Activated gamma-delta T cell treated with Interleukin-2 at 50 U/mL for 16 hours (primary cell): ENCODE results near the gene KRT5.
"Not testable (repeated sequence)": the region's sequence is repeated elsewhere in the genome, so short reads cannot be mapped to it uniquely, and the experiment has no call there.

Source experiments
- DNase-seq: peaks from one replicate; pipeline ENCODE4 v3.0.0-alpha.2; 2020

The KRT5 gene

DNA sequence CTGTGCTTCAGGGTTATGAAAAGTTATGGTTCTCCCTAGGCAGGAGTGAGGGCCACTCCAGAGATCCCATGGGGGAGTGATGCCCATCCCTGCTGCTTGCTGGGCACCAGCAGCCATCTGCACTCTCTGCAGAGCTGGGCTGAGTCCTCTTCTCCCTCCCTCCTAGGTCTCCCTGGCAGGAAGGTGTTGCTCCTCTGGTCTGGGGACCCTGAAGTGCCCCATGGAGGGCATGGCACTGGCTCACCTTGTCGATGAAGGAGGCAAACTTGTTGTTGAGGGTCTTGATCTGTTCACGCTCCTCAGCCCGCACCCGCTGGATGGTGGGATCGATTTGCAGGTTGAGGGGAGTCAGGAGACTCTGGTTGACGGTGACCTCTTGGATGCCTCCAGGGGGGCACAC lies 27.8 kb downstream of the KRT5 start:
- DNase-seq: not testable (repeated sequence)

GRCh38 chr12:52491495-52491894 lies 28.7 kb downstream of the KRT5 start:
- not testable (repeated sequence) for DNase-seq

- no peak for DNase-seq
Measured at GRCh38 chr12:52488736-52489135, 31.5 kb downstream of the KRT5 start.

GRCh38 chr12:52487744-52488443 lies 32.3 kb downstream of the KRT5 start:
- DNase-seq: not testable (repeated sequence)

GRCh38 chr12:52487211-52487610 lies 33.0 kb downstream of the KRT5 start:
- no peak for DNase-seq

DNA sequence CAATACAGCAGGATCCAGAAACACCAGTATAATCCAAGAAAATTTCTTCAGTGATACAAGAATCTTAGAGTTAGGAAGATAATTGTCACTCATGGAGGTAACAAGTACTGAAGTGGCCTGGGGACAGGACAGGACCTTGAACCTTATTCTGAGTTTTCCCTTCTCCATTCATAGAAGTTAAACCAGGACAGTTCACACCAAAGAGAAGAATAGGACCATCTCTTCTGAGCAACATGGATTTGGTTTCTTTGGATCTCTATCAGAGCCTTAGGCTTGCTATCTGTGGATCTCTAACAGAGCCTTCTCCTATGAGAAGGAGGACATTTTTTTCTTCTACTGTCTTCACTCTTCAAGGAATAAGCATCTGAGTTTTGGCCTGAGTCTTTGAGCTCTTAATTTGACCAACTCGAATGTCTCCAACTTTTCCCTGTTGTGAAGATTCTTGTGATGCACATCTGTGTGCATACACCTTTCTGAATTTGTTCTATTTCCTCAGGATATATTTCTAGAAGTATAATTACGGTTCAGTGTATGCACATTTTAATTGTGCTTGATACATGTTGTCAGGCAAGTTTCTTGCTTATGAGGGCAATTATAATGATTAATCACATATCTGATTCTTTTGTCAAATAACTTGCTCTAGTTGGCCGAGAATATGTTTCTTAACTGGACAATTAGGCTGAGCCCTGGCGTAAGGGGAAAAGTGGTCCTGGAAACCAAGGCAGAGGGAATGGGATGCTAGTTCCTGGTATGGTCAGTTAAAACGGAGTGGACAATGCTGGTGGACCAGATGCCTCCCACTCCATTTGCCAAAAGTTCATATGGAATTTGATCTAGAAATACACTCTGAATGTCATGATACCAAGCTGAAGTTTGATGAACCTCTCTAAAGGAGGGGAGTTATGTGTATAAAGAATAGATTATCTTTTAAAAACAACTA lies 33.8 kb downstream of the KRT5 start:
- DNase-seq: no peak

DNA sequence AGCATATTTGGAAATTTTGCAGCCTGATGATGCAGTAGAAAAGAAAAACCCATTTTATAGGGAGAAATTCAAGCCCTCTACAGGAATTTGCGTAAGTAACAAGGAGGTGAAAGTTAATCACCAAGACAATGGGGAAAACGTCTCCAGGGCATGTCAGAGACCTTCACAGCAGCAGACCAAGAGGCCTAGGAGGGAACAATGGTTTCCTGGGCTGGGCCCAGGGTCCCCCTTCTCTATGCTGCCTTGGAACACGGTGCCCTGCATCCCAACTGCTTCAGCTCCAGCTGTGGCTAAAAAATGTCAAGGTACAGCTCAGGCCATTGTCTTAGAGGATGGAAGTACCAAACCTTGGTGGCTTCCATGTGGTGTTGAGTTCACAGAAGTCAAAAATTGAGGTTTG lies 40.1 kb downstream of the KRT5 start:
- DNase-seq: no peak

DNA sequence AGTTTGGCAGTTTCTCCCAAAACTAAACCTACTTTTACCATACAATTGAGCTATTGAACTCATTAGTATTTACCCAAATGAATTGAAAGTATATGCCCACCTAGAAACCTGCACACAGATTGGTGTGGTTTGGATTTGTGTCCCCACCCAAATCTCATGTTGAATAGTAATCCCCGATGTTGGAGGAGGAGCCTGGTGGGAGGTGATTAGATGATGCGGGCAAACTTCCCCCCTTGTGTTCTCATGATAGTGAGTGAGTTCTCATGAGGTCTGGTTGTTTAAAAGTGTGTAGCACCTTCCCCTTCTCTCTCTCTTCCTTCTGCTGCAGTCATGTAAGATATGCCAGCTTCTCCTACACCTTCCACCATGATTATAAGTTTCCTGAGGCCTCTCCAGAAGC lies 42.5 kb downstream of the KRT5 start:
- no peak for DNase-seq

- DNase-seq: no peak
Measured at GRCh38 chr12:52474212-52474611, 46.0 kb downstream of the KRT5 start.

GRCh38 chr12:52473768-52474167 lies 46.4 kb downstream of the KRT5 start, which contains the start of gene KRT6C:
KRT6C (minus strand) TSS chr12:52473805; CDS start chr12:52473737, 68 bp downstream.
- no peak for DNase-seq

GRCh38 chr12:52469853-52470252 lies 50.3 kb downstream of the KRT5 start:
- no peak for DNase-seq

GRCh38 chr12:52464897-52465296 lies 55.3 kb downstream of the KRT5 start:
- DNase-seq: no peak
